Panc1 (cell line): ENCODE results near the gene ENOX1.

Source experiments
- CTCF ChIP-seq: fragments of 450-650 bp; IDR thresholded peaks from 2 replicates; pipeline ENCODE4 v1.5.1; 2017; ENCODE audit warnings: mild to moderate bottlenecking
- POLR2AphosphoS5 ChIP-seq: IDR thresholded peaks from 2 replicates; pipeline ENCODE4 v1.6.1; 2012; ENCODE audit warnings: mild to moderate bottlenecking, low read depth, low read length, moderate library complexity
- SIN3A ChIP-seq: IDR thresholded peaks from 2 replicates; pipeline ENCODE4 v1.6.1; 2012; ENCODE audit warnings: low read depth, mild to moderate bottlenecking, low read length, moderate library complexity, borderline replicate concordance; ENCODE audit not compliant: insufficient read depth
- TCF7L2 ChIP-seq: IDR thresholded peaks from 2 replicates; pipeline ENCODE4 v1.6.1; 2011; ENCODE audit warnings: mild to moderate bottlenecking, low read depth, low read length, inconsistent platforms

- TF ChIP-seq CTCF (no peak), SIN3A (no peak), POLR2AphosphoS5 (no peak), TCF7L2 (no peak)
Observed at GRCh38 chr13:43808676-43809075, 21.9 kb upstream of the ENOX1 start.
